IPS-20b (cell line): ENCODE results near the gene SNAPC2.
"Not testable (repeated sequence)": the region's sequence is repeated elsewhere in the genome, so short reads cannot be mapped to it uniquely, and the experiment has no call there.

Experiments used
- H3K27ac ChIP-seq: one replicate; pipeline ENCODE4 v1.5.1; 2013; ENCODE audit warnings: low read length
- H3K27me3 ChIP-seq: 2 replicates; pipeline ENCODE4 v1.6.1; 2013; ENCODE audit warnings: mild to moderate bottlenecking, low read length, inconsistent platforms; ENCODE audit not compliant: insufficient read depth
- H3K36me3 ChIP-seq: 2 replicates; pipeline ENCODE4 v1.6.1; 2013; ENCODE audit warnings: low read depth, mild to moderate bottlenecking, inconsistent platforms, low read length, moderate library complexity; ENCODE audit not compliant: insufficient read depth
- H3K4me1 ChIP-seq: 2 replicates; pipeline ENCODE4 v1.6.1; 2013; ENCODE audit warnings: mild to moderate bottlenecking, control low read depth, inconsistent platforms, low read length, moderate library complexity; ENCODE audit not compliant: insufficient read depth
- H3K4me3 ChIP-seq: 2 replicates; pipeline ENCODE4 v1.5.1; 2013; ENCODE audit warnings: mild to moderate bottlenecking, low read length, inconsistent platforms
- H3K9ac ChIP-seq: 2 replicates; pipeline ENCODE4 v1.6.1; 2013; ENCODE audit warnings: low read depth, mild to moderate bottlenecking, inconsistent platforms, low read length, moderate library complexity
- H3K9me3 ChIP-seq: 2 replicates; pipeline ENCODE4 v1.6.1; 2013; ENCODE audit warnings: mild to moderate bottlenecking, low read depth, low read length, inconsistent platforms; ENCODE audit not compliant: insufficient read depth

SNAPC2 gene

GRCh38 chr19:7912144-7912696, 7.9 kb upstream of the SNAPC2 start:
- no peak overlapping the region for H3K9ac ChIP-seq
- peaks cover 20% of the 10 kb centered on the region for H3K36me3 ChIP-seq
- H3K27ac ChIP-seq = no peak overlapping the region
- peaks cover 31% of the 10 kb centered on the region for H3K27me3 ChIP-seq
- H3K9me3 ChIP-seq = no peaks in the 10 kb centered on the region
- no peak overlapping the region for H3K4me3 ChIP-seq
- no peaks in the 10 kb centered on the region for H3K4me1 ChIP-seq

GRCh38 chr19:7912697-7913564, 7.2 kb upstream of the SNAPC2 start:
- peaks cover 20% of the 10 kb centered on the region for H3K36me3 ChIP-seq
- H3K27ac ChIP-seq = no peak overlapping the region
- no peak overlapping the region for H3K4me3 ChIP-seq
- no peaks in the 10 kb centered on the region for H3K9me3 ChIP-seq
- no peak overlapping the region for H3K9ac ChIP-seq
- peaks cover 38% of the 10 kb centered on the region for H3K27me3 ChIP-seq
- no peaks in the 10 kb centered on the region for H3K4me1 ChIP-seq

GRCh38 chr19:7913652-7914051, 6.5 kb upstream of the SNAPC2 start:
- no peaks in the 10 kb centered on the region for H3K4me1 ChIP-seq

GRCh38 chr19:7914099-7914498, 6.0 kb upstream of the SNAPC2 start:
- Histone ChIP-seq H3K27me3 (peaks cover 50% of the 10 kb centered on the region), H3K4me1 (no peaks in the 10 kb centered on the region), H3K4me3 (no peak overlapping the region), H3K9ac (no peak overlapping the region), H3K9me3 (no peaks in the 10 kb centered on the region), H3K36me3 (peaks cover 20% of the 10 kb centered on the region), H3K27ac (no peak overlapping the region)

More at GRCh38 chr19:7913652-7914051, 6.5 kb upstream of the SNAPC2 start:
- peaks cover 20% of the 10 kb centered on the region for H3K36me3 ChIP-seq
- H3K9me3 ChIP-seq = no peaks in the 10 kb centered on the region
- H3K9ac ChIP-seq = no peak overlapping the region
- no peak overlapping the region for H3K27ac ChIP-seq
- no peak overlapping the region for H3K4me3 ChIP-seq
- peaks cover 45% of the 10 kb centered on the region for H3K27me3 ChIP-seq

GRCh38 chr19:7914598-7915045, 5.5 kb upstream of the SNAPC2 start, which contains the start of gene TGFBR3L:
Gene TGFBR3L, plus strand, starts transcription at chr19:7914830.
- H3K9me3 ChIP-seq = no peaks in the 10 kb centered on the region
- peaks cover 20% of the 10 kb centered on the region for H3K36me3 ChIP-seq
- H3K9ac ChIP-seq = no peak within 1 kb of the TSS
- no peak within 1 kb of the TSS for H3K27ac ChIP-seq
- no peaks in the 10 kb centered on the region; the same call in 1 of the 2 replicates for H3K4me1 ChIP-seq
- no peak within 1 kb of the TSS; the same call in 1 of the 2 replicates for H3K4me3 ChIP-seq
- peaks cover 52% of the 10 kb centered on the region for H3K27me3 ChIP-seq

- Histone ChIP-seq H3K4me3 (peak overlapping the region; percentile 47; the same call in 1 of the 2 replicates), H3K9me3 (no peaks in the 10 kb centered on the region), H3K27ac (no peak overlapping the region), H3K9ac (no peak overlapping the region), H3K36me3 (peaks cover 16% of the 10 kb centered on the region), H3K27me3 (peaks cover 52% of the 10 kb centered on the region), H3K4me1 (no peaks in the 10 kb centered on the region; the same call in 1 of the 2 replicates)
Observed at GRCh38 chr19:7915250-7916102, 4.7 kb upstream of the SNAPC2 start.

- Histone ChIP-seq H3K27ac (no peak overlapping the region), H3K9me3 (no peaks in the 10 kb centered on the region), H3K36me3 (peaks cover 9% of the 10 kb centered on the region), H3K4me3 (peak overlapping the region; percentile 65; the same call in 1 of the 2 replicates), H3K27me3 (peaks cover 52% of the 10 kb centered on the region), H3K4me1 (no peaks in the 10 kb centered on the region; the same call in 1 of the 2 replicates), H3K9ac (no peak overlapping the region)
Observed at GRCh38 chr19:7916103-7916954, 3.8 kb upstream of the SNAPC2 start.

GRCh38 chr19:7916955-7917266, 3.2 kb upstream of the SNAPC2 start:
- Histone ChIP-seq H3K4me1 (no peaks in the 10 kb centered on the region; the same call in 1 of the 2 replicates), H3K4me3 (peak overlapping the region; percentile 65), H3K36me3 (peaks cover 4% of the 10 kb centered on the region; the same call in 1 of the 2 replicates), H3K9ac (no peak overlapping the region; the same call in 1 of the 2 replicates), H3K9me3 (no peaks in the 10 kb centered on the region), H3K27me3 (peaks cover 52% of the 10 kb centered on the region), H3K27ac (no peak overlapping the region)

GRCh38 chr19:7917267-7918061, 2.7 kb upstream of the SNAPC2 start:
- H3K9ac ChIP-seq = no peak overlapping the region

GRCh38 chr19:7918062-7918614, 2.0 kb upstream of the SNAPC2 start:
- Histone ChIP-seq H3K27me3 (peaks cover 52% of the 10 kb centered on the region), H3K4me3 (peak overlapping the region; percentile 49)
- not testable (repeated sequence) for H3K9me3 ChIP-seq, H3K27ac ChIP-seq, H3K9ac ChIP-seq, H3K4me1 ChIP-seq, H3K36me3 ChIP-seq

More at GRCh38 chr19:7917267-7918061, 2.7 kb upstream of the SNAPC2 start:
- H3K4me1 ChIP-seq = no peaks in the 10 kb centered on the region; the same call in 1 of the 2 replicates
- H3K9me3 ChIP-seq = no peaks in the 10 kb centered on the region
- peak overlapping the region; percentile 65 for H3K4me3 ChIP-seq
- no peak overlapping the region for H3K27ac ChIP-seq
- H3K36me3 ChIP-seq = peaks cover 7% of the 10 kb centered on the region; the same call in 1 of the 2 replicates
- H3K27me3 ChIP-seq = peaks cover 52% of the 10 kb centered on the region
